Measurements from ENCODE around the gene ADCYAP1R1. TPM values are rescaled to one million over a fixed set of nuclear protein-coding genes. Genes with fewer than 3 reads are reported as not detected.

ADCYAP1R1 gene
- total RNA-seq, 1 donor from 2014 or later: not detected

GRCh38 chr7:31121601-31122000 is 69.5 kb downstream of the ADCYAP1R1 start:
- H3K4me1 Mint-ChIP-seq (ENCODE audit: low read depth): no peaks in the 10 kb centered on the region
- H3K9me3 Mint-ChIP-seq (ENCODE audit: low read depth): no peaks in the 10 kb centered on the region
- H3K4me3 Mint-ChIP-seq (ENCODE audit: low read depth): no peak overlapping the region
- H3K27ac Mint-ChIP-seq: no peak overlapping the region
- H3K36me3 Mint-ChIP-seq (ENCODE audit: insufficient read depth): no peaks in the 10 kb centered on the region
- DNase-seq (ENCODE audit: low spot score, unreplicated experiment): no peak
- TF ChIP-seq CTCF (IDR thresholded peaks at IDR 0.05; ENCODE audit: unreplicated experiment): no peak
- H3K27me3 Mint-ChIP-seq: peaks cover 25% of the 10 kb centered on the region

- Mint-ChIP-seq H3K36me3 (ENCODE audit: insufficient read depth) (no peaks in the 10 kb centered on the region), H3K27me3 (peaks cover 20% of the 10 kb centered on the region), H3K9me3 (ENCODE audit: low read depth) (no peaks in the 10 kb centered on the region), H3K27ac (no peak overlapping the region), H3K4me1 (ENCODE audit: low read depth) (no peaks in the 10 kb centered on the region), H3K4me3 (ENCODE audit: low read depth) (no peak overlapping the region)
- peak; percentile 34 for DNase-seq (ENCODE audit: low spot score, unreplicated experiment)
- TF ChIP-seq CTCF (IDR thresholded peaks at IDR 0.05; ENCODE audit: unreplicated experiment): peak; percentile 92
Observed at GRCh38 chr7:31122649-31123058, 70.5 kb downstream of the ADCYAP1R1 start.

- no peak for DNase-seq (ENCODE audit: low spot score, unreplicated experiment)
- H3K27me3 Mint-ChIP-seq: peaks cover 18% of the 10 kb centered on the region
- H3K9me3 Mint-ChIP-seq (ENCODE audit: low read depth): no peaks in the 10 kb centered on the region
- TF ChIP-seq CTCF (IDR thresholded peaks at IDR 0.05; ENCODE audit: unreplicated experiment): no peak
- H3K27ac Mint-ChIP-seq: no peak overlapping the region
- no peaks in the 10 kb centered on the region for H3K4me1 Mint-ChIP-seq (ENCODE audit: low read depth)
- no peaks in the 10 kb centered on the region for H3K36me3 Mint-ChIP-seq (ENCODE audit: insufficient read depth)
- no peak overlapping the region for H3K4me3 Mint-ChIP-seq (ENCODE audit: low read depth)
Observed at GRCh38 chr7:31123321-31123720, 71.2 kb downstream of the ADCYAP1R1 start.

GRCh38 chr7:31123726-31124125 is 71.6 kb downstream of the ADCYAP1R1 start:
- Mint-ChIP-seq H3K27ac (no peak overlapping the region), H3K4me1 (ENCODE audit: low read depth) (no peaks in the 10 kb centered on the region), H3K4me3 (ENCODE audit: low read depth) (no peak overlapping the region), H3K27me3 (peaks cover 16% of the 10 kb centered on the region), H3K9me3 (ENCODE audit: low read depth) (no peaks in the 10 kb centered on the region), H3K36me3 (ENCODE audit: insufficient read depth) (no peaks in the 10 kb centered on the region)
- DNase-seq (ENCODE audit: low spot score, unreplicated experiment): no peak
- no peak for TF ChIP-seq CTCF (IDR thresholded peaks at IDR 0.05; ENCODE audit: unreplicated experiment)

- DNase-seq (ENCODE audit: low spot score, unreplicated experiment): no peak
- Mint-ChIP-seq H3K27ac (no peak overlapping the region), H3K27me3 (peaks cover 11% of the 10 kb centered on the region), H3K9me3 (ENCODE audit: low read depth) (no peaks in the 10 kb centered on the region), H3K36me3 (ENCODE audit: insufficient read depth) (no peaks in the 10 kb centered on the region), H3K4me1 (ENCODE audit: low read depth) (no peaks in the 10 kb centered on the region), H3K4me3 (ENCODE audit: low read depth) (no peak overlapping the region)
- no peak for TF ChIP-seq CTCF (IDR thresholded peaks at IDR 0.05; ENCODE audit: unreplicated experiment)
Observed at GRCh38 chr7:31125171-31125570, 73.1 kb downstream of the ADCYAP1R1 start.
